Measurements from ENCODE around the gene SIRPA. TPM values are rescaled to one million over a fixed set of nuclear protein-coding genes. Genes with fewer than 3 reads are reported as not detected.

Gene SIRPA
- total RNA-seq, 1 donor from 2014 or later, result 6.8 TPM

GRCh38 chr20:1942486-1943274 is 47.5 kb downstream of the SIRPA start:
- Mint-ChIP-seq H3K27ac (no peak overlapping the region), H3K27me3 (ENCODE audit: low read depth) (peaks cover 36% of the 10 kb centered on the region), H3K4me3 (no peak overlapping the region), H3K9me3 (no peaks in the 10 kb centered on the region), H3K4me1 (peaks cover 24% of the 10 kb centered on the region), H3K36me3 (no peaks in the 10 kb centered on the region)
- no peak for DNase-seq (ENCODE audit: low spot score in 2 of 2, unreplicated experiment in 2 of 2)
- TF ChIP-seq, protein P1, sequence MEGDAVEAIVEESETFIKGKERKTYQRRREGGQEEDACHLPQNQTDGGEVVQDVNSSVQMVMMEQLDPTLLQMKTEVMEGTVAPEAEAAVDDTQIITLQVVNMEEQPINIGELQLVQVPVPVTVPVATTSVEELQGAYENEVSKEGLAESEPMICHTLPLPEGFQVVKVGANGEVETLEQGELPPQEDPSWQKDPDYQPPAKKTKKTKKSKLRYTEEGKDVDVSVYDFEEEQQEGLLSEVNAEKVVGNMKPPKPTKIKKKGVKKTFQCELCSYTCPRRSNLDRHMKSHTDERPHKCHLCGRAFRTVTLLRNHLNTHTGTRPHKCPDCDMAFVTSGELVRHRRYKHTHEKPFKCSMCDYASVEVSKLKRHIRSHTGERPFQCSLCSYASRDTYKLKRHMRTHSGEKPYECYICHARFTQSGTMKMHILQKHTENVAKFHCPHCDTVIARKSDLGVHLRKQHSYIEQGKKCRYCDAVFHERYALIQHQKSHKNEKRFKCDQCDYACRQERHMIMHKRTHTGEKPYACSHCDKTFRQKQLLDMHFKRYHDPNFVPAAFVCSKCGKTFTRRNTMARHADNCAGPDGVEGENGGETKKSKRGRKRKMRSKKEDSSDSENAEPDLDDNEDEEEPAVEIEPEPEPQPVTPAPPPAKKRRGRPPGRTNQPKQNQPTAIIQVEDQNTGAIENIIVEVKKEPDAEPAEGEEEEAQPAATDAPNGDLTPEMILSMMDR (IDR thresholded peaks at IDR 0.05; ENCODE audit: unreplicated experiment), result no peak

DNA sequence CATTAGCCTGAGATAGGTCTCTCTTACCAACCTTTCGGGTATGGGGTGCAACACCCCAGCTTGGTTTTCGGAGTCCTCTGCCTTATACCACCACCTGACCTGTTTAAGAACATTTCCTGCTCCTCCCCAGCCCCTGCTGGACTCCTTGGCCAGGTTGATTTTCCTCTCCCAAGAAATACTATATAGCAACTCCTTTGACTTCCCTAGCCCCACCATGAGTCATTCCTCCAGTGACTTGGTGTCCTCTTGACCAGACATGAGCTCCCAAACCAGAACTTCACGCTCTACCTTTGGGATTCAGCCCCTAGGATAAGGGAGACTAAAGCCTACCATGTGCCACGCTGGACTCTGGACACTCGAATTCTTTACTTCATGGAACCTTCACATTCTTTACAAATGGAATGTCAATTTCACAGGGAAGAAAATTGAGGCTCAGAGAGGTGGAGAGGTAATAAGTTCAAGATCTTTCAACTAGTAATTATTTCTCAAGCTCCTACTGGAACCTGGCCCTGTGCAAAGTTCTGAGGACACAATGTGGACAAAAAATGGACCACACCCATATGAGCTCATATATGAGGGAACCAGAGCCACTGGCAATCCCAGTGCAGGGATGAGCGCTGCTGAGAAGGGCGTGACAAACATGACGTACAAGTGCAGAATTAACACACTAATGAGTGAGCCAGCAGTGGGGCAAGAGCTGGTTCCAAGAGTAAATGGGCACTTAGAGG is 48.2 kb downstream of the SIRPA start:
- Mint-ChIP-seq H3K36me3 (no peaks in the 10 kb centered on the region), H3K9me3 (no peaks in the 10 kb centered on the region), H3K27ac (no peak overlapping the region), H3K4me1 (peaks cover 30% of the 10 kb centered on the region), H3K4me3 (no peak overlapping the region), H3K27me3 (ENCODE audit: low read depth) (peaks cover 41% of the 10 kb centered on the region)
- no peak for DNase-seq (ENCODE audit: low spot score in 2 of 2, unreplicated experiment in 2 of 2)
- TF ChIP-seq, protein P1 (IDR thresholded peaks at IDR 0.05; ENCODE audit: unreplicated experiment), result no peak

DNA sequence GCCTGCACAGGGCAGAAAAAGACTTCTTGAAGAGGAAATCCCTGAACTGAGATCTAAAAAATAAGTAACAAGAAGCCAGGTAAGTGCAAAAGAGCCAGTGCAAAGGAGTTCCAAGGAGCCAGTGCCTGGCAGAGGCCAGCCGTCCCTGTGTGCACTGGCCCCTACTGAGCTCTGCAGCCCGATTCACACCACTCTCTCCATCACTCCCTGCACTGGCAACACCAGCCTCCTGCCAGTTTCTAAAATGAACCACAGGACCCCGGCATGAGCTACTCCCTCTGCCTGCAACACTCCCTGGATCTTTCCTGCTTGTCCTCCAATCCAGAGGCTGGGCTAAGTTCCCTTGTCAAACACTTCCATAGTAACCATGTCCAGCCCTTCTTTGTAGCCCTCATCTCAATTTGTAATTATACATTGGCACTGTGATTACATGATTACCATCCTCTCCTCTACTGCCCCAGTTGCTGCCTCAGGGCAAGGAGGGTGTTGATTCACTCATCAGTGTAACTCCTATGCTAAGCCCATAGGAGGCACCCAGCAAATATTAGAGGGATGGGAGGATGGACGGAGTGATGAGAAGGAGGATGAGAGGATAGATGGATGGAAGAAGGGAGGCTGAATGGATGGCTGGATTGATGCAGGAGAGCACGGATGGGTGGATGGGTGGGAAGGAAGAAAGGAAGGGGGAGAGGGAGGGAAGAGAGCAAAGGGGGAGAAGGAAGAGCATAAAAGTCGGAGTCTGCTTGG is 49.3 kb downstream of the SIRPA start:
- DNase-seq (ENCODE audit: low spot score in 2 of 2, unreplicated experiment in 2 of 2), result no peak
- H3K27me3 Mint-ChIP-seq (ENCODE audit: low read depth), result peaks cover 41% of the 10 kb centered on the region
- H3K4me1 Mint-ChIP-seq, result peaks cover 38% of the 10 kb centered on the region
- no peaks in the 10 kb centered on the region for H3K36me3 Mint-ChIP-seq
- no peak overlapping the region for H3K4me3 Mint-ChIP-seq
- TF ChIP-seq, protein P1 (IDR thresholded peaks at IDR 0.05; ENCODE audit: unreplicated experiment), result no peak
- no peak overlapping the region for H3K27ac Mint-ChIP-seq
- no peaks in the 10 kb centered on the region for H3K9me3 Mint-ChIP-seq

DNA sequence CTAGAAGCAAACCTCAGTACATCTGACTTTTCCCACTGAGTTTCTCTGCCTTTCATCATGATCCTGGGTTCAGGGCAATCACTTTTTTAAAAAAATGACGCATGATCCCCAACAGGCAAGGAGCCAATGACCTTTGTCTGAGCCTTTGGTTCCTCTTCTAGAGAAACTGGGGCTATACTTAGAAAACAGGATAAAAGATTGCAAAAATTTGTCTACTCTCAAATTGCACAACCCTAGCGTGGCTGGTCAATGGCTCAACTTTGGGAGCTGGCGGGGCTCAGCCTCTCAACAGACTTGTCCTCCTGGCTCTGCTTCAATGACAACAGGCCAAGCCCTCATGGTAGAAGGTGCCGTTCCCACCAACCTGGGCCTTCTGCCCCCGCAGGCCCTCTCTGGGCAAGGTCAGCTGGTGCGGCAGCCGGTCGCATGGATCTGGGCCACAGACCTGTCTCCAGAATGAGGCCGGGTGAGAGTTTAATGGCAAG is 50.0 kb downstream of the SIRPA start:
- Mint-ChIP-seq H3K4me3 (no peak overlapping the region), H3K27me3 (ENCODE audit: low read depth) (peaks cover 41% of the 10 kb centered on the region), H3K9me3 (no peaks in the 10 kb centered on the region), H3K4me1 (peaks cover 45% of the 10 kb centered on the region), H3K36me3 (no peaks in the 10 kb centered on the region), H3K27ac (no peak overlapping the region)
- TF ChIP-seq, protein P1 (IDR thresholded peaks at IDR 0.05; ENCODE audit: unreplicated experiment), result no peak
- DNase-seq (ENCODE audit: low spot score in 2 of 2, unreplicated experiment in 2 of 2), result no peak

DNA sequence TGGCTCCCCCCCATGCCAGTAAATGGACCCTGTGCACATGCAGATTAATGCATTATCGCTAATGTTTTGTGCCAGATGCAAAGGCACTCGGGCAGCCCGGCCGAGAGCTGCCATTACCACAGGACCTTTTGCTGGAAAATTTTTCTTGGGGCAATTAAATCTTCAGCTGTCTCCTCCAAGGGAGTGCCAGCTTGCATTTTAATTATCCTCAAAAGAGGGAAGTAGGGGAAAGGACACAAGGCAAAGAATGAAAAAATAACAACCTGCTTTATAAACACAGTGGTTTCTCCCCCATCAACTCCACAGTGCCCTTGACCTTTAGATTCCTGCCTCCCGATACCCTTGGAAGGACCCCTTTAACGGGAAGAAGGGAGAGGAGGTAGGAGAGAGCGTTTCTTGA is 50.5 kb downstream of the SIRPA start:
- TF ChIP-seq, protein P1 (IDR thresholded peaks at IDR 0.05; ENCODE audit: unreplicated experiment), result no peak
- H3K36me3 Mint-ChIP-seq, result no peaks in the 10 kb centered on the region
- no peak overlapping the region for H3K4me3 Mint-ChIP-seq
- H3K9me3 Mint-ChIP-seq, result no peaks in the 10 kb centered on the region
- H3K27me3 Mint-ChIP-seq (ENCODE audit: low read depth), result peaks cover 41% of the 10 kb centered on the region
- peaks cover 46% of the 10 kb centered on the region for H3K4me1 Mint-ChIP-seq
- H3K27ac Mint-ChIP-seq, result no peak overlapping the region
- DNase-seq (ENCODE audit: low spot score in 2 of 2, unreplicated experiment in 2 of 2), result no peak
